Body of pancreas (tissue), 4 donors: Measurements from ENCODE around the gene SIM1.

Experiments used
- POLR2A ChIP-seq, 3 donors: fragments of 450-650 bp; IDR thresholded peaks; one replicate each; pipeline ENCODE4 v1.6.1; 2016; ENCODE audit warnings: antibody characterized with exemption in 3 of 3, mild to moderate bottlenecking in 2 of 3
- TF ChIP-seq, protein P1 (sequence below), 7 experiments: fragments of 450-650 bp in 4 of 7; fragments of 200-600 bp in 3 of 7; sonication (generic) in 3 of 7; IDR thresholded peaks; one replicate each; pipeline ENCODE4 v1.5.1; 2016 to 2019; ENCODE audit warnings: antibody characterized with exemption in 7 of 7

DNA sequence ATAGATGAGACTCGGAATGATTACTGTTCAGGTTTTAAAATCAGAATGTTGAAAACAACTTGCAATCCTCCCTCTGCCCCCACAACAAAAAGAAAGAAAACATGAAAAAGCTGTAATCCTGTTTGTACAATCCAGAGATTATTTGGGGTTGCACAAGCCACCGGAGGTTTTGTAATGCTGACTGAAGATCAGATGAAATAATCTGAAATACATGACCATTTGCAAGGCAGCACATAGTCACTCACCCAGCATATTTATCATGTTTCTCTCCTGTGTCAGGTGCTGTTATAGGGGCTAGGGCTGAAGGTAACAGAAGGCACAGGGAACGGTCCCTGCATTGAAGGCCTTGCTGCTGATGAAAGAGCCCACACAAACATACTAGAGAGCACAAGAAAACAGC, 85.3 kb downstream of the SIM1 start:
- TF ChIP-seq, protein P1, sequence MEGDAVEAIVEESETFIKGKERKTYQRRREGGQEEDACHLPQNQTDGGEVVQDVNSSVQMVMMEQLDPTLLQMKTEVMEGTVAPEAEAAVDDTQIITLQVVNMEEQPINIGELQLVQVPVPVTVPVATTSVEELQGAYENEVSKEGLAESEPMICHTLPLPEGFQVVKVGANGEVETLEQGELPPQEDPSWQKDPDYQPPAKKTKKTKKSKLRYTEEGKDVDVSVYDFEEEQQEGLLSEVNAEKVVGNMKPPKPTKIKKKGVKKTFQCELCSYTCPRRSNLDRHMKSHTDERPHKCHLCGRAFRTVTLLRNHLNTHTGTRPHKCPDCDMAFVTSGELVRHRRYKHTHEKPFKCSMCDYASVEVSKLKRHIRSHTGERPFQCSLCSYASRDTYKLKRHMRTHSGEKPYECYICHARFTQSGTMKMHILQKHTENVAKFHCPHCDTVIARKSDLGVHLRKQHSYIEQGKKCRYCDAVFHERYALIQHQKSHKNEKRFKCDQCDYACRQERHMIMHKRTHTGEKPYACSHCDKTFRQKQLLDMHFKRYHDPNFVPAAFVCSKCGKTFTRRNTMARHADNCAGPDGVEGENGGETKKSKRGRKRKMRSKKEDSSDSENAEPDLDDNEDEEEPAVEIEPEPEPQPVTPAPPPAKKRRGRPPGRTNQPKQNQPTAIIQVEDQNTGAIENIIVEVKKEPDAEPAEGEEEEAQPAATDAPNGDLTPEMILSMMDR (IDR thresholded peaks at IDR 0.05), result no peak
- no peak for TF ChIP-seq POLR2A (IDR thresholded peaks at IDR 0.05)
